MV-4-11 (cell line): ENCODE results near the gene MIAT.

Experiments used
- DNase-seq: peaks from one replicate; lab custom pipeline; 2025; lab: John Stamatoyannopoulos, UW

Gene MIAT

DNA sequence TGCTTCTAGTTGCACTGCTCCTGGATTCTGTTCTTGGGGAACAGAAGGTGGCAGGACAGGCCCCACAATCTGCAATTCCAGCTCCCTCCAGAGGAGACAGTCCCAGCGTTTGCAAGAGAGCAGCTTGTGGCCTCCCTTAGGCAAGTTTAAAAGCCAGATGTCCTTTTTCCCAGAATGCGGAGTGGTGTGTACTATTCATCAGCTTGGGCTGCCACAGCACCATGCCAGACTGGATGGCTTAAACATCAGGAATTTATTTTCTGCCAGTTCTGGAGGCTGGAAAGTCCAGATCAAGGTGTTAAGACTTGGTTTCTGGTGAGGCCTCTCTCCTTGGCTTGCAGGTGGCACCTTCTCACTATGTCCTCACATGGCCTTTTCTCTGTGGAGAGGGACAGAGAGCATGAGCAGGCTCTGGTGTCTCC is 11.7 kb downstream of the MIAT start:
- DNase-seq, result peak; percentile 35

DNA sequence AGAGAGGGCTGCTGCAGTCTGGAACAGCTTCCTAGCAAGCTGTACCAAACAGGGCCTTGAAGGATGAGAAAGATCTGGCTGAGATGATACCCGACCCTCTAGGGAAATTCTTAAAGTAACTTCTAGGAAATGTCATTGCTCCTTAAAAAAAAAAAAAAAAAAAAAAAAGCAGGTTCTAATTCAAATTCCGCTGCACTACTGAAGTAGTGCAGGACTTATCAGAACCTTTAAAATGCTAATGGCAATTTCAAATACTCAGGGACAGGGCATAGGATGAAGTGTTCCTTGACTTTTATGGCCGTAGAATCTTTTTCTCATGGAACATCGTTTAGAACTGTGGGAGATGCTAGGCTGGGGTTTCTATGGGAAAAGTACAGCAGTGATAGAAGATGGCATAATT is 13.1 kb downstream of the MIAT start:
- DNase-seq, result no peak

DNA sequence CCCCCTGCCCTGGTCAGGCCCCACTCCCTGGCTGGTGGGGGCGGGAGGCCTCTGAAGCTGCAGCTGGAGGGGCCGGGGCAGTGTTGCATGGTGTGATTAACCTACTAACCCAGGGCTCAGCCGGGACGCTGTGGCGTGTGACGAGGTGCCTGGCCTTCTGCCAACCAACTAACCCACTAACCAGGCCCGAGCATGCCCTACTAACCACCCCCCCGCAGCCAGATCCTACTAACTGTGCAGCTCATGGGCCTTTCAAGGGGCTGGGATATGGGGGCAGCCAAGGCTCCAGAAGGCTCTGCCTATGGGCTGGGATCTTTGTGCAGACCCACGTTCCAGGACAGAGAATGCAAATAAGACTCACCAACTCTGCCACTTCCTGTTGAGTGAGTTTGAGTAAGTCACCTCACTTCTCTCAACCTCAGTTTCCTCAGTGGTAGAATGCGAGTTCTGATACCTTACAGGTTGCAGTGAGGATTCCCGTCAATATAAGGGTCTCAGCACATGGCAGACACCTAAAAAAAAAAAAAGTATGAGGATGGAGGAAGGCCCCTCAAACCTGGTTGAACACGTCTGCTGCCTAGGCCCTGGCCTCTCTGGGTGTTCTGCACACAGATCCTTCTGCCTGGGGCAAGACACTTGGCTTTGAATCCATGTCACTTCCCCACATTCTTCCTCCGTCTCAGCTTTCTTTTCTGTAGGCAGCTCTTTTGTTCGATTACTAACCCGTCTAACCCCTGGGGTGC is 14.1 kb downstream of the MIAT start:
- DNase-seq, result no peak

DNA sequence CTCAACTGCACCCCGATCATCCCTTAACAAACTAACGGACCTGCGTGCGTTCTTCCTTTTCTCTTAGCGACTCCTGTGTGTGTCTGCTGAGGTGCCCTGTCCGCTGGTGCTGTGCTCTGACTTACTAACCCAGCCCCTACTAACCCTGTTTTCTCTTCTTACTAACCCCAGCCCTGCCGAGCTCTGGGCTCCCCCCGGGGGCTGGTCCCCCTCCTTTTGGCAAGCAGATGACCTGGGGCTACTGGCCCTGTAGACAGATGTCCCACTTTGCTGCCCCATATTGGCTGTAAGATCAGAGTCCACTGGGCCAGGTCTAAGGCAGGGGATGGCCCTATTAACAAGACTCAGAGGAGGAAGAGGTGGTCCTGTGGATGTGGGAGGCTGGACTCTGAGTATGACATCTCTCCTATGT is 14.7 kb downstream of the MIAT start:
- no peak for DNase-seq

DNA sequence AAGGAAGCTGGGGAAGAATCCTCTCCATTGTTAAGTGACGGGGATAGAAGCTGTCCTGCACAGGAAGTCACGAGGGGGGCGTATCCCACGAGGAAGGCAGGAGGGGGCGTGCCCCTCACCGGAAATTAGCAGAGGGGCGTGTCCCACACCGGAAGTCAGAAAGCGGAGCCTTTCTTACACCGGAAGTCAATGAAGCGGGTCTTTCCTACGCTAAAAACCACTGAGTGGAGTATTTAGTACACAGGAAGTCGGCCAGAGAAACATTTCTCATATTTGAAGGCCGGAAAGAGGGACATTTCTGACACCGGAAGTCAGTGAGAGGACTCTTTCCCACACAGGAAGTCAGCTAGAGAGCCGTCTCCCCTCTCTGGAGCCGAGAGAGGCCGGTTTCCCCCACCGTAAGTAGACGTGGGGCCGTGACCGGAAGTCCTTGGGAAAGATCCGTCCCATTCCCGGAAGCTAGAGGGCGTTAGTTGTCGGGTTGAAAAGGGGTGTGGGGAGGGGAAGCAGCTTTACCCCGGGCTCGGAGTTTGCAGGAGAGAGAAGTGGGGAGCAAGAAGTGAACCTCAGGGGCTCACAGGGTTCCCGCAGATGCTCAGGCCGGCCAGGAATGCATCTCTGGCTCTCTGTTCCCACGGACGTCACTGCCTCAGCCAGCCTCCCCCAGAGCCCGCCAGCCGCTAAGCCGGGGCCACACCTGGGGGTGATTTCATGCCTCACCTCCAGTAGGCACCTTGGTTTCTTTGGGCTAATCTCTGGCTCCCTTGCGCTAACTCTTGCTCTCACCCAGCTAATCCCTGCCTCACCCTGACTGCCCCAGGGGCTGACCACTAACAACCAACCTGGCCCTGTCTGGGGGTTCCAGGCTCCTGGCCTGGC is 15.4 kb downstream of the MIAT start:
- peak; percentile 98 for DNase-seq

DNA sequence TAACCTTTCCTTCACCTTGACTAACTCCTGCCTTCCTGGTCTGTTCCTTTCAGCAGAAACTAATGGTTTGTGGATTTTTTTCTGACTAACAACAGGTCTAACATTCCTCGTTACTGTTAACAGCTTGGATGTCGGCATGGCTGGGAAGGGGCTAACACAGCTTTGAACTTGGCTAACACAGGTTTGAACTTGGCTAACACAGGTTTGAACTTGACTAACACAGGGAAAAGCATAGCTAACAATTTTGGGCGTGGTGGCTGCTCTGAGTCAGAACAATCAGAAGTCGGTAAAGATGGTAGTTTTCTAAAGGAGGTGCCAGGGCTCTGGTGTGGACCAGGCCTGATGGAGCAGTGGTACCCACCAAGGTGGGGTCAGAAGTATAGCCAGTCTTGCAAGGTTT is 16.1 kb downstream of the MIAT start:
- DNase-seq, result no peak

DNA sequence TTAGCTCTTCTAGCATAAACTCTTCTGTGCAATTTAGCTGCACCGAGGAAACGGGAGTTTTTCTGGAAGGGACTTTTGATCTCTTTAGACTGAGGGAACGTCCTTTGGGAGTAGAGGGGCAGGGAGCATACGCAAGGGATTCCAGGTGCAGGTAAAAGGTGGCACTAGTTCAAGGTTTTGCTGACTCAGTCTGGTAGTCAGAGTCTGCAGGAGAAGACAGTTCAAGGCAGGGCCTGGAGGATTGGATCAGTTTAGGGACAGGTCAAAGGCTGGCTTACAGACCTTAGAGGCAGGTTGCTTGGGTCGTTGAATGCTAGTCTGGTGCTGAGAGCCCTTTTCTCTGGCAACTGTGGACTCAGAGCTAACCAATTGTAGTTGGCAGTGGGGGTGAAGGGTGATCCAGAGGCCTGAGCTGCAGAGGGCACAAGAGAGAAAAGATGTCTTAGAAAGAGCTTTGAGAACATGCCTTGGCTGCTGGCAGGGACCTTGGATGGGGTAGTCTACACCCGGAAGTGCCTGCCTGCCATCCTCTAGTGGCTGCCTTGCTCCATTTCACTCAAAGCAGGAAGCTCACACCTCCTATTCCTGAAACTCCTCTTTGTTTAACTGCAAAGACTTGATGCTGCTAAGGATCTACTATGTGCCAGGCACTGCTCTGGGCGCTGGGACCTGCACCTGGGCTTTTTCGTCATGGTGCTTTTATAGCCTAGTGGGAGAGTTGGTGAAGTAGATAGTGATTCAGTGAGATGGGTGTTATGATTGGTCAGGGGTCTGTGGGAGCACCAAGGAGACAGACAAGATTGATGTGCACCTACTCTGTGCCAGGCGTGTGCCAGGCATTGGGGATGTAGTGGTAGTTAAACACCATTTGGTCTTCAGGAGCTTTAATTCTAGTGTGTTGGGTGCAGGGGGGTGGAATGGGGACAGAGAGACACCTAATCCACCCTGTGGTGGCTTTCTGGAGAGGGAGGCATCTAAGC is 17.1 kb downstream of the MIAT start:
- DNase-seq, result no peak

DNA sequence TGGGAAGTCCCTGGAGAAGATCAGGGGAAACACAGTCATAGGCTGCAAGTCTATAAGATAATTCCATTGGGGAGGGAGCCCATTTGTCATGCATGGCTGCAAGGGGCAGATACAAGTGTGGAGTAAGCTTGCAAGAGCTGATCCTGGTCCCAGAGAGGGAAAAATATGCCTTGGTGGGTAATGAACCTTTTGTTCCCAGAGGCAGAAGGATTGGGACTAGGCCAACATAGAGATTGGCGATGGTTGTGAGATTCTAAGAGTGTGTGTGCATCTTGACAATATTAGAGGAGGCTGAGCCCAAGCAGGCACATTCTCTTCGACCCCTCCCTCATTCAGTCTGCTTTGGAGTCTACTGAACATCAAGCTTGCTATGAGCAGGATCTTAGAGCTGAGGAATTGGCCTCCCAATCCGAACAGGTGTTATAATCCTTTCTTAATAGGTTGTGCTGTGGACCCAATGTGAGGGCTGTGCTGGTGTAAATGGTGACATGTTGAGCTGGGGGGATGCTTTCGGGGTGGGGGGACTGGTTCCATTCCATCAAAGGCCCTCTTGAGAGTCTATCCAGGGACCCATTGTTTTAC is 18.4 kb downstream of the MIAT start:
- no peak for DNase-seq

DNA sequence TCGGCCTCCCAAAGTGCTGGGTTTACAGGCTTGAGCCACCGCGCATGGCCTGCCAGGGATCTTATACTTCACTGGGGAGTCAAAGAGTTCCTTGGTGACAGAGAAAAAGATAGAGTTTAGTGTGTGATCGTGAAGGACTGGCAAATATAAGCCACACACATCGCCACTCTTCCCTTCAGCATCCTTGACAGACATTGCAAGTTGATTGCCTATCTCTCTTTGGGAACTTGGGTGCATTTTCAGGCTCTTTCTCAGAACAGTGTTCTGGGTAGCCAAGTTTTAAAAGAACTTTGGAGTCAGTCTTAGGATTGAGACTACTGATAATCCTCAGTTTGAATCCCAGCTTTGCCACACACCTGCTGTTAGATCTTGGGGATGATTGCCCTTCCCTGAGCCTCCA is 19.8 kb downstream of the MIAT start:
- no peak for DNase-seq

DNA sequence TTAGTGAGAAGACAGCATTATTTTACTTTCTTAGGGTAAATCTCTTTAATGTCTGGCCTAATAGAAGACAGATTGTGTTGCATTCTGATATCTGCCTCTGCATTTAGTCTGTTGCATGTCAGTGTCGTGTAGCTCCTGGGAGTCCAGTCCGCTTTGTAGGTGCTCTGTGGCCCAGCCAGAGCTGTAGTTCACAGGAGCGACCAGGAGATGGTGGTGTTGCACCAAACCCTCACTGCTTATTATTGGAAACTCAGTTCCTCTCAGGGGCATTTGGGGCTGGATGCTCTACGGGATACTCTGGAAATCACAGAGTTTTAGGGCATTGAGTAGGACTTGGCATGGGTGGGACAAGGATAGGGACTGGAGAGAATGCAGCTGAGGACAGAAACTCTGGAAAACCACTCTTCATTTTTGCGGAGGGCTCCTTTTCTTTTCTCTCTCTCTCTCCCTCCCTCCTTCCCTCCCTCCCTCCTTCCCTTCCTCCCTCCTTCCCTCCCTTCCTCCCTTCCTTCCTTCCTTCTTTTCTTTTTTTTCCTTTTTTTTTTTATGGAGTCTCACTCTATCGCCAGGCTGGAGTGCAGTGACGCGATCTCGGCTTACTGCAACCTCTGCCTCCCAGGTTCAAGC is 21.7 kb downstream of the MIAT start:
- DNase-seq, result peak; percentile 61

DNA sequence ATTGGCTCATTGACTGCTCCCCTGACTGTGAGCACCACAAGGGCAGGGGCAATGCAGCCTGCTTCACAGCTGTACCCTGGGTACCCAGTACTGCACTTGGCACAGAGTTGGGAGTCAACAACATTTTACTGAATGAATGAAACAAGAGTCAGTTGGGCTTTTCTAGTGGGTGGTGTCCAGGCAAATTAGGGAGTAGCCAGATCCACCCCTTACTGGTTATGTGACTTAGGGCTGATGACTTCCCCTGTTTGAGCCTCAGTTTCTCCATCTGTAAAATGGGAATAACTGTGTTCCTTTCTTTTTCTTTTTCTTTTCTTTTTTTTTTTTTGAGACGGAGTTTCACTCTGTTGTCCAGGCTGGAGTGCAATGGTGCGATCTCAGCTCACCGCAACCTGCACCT is 23.1 kb downstream of the MIAT start:
- DNase-seq, result no peak

DNA sequence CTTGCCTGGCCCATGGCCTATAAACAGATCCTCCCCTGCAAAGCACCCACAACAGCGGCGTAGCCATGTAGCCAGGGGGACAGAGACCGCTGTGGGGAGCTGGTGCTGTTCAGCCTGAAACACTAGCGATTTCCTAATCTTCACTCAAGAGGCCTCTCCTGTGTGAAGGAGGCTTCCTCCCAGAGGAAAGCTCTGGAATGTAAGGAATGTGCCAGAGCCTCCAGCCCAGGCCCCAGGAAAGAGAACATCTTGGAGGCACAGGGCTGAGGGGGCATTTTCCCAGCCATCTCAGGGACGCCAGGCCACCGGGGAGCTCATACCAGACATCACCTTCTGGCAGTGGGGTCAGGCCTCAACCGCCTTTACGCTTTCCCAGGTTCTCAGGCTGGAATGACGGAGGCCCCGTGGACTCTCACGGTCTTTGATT is 24.0 kb downstream of the MIAT start:
- no peak for DNase-seq

DNA sequence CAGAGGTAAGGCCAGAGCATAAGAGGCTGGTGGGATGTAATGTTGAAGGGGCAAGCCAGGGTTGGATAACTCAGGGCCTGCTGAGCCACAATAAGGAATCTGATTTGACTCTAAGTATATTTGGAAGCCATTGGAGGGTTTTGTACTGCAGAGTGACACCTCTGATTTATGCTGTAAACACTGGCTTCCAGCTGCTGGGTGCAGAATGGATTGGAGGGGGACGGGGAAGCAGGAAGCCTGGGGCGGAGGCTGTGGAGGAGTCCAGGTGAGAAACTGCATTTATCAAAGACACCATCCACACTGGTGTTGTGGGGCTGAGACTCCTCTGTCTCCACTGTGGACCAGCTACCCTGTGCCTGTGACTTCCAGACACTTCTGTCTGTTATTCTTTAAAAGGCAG is 26.8 kb downstream of the MIAT start:
- no peak for DNase-seq

DNA sequence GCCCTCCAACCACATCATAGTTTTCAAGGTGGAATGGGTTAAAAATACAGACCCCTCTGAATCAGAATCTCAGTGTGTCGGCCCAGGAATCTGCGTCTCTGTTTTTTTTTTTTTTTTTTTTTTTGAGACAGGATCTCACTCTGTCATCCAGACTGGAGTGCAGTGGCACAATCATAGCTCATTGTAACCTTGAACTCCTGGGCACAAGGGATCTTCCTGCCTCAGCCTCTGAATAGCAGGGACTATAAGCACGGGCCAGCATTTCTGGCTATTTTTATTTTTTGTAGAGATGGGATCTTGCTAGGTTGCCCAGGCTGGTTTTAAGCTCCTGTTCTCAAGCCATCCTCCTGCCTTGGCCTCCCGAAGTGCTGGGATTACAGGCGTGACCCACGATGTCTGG is 28.2 kb downstream of the MIAT start:
- no peak for DNase-seq

DNA sequence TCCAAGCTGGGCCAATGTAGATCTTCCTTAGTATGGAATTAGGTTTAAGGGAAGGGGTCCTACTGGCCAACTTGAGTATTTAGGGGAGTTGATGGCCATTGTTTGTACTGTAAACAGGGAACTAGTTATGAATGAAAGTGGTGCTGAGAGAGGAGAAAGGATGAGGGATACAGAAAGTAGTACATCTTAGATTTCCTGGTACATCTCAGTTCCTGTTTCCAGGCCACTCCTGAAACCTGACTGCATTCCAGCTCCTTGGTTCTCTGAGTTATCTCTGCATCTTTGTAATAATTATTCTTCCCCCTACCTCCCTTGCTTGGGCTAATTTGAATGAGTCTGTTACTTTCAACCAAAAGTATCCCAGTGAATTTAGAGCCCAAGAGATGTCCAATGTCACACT is 30.1 kb downstream of the MIAT start:
- no peak for DNase-seq

DNA sequence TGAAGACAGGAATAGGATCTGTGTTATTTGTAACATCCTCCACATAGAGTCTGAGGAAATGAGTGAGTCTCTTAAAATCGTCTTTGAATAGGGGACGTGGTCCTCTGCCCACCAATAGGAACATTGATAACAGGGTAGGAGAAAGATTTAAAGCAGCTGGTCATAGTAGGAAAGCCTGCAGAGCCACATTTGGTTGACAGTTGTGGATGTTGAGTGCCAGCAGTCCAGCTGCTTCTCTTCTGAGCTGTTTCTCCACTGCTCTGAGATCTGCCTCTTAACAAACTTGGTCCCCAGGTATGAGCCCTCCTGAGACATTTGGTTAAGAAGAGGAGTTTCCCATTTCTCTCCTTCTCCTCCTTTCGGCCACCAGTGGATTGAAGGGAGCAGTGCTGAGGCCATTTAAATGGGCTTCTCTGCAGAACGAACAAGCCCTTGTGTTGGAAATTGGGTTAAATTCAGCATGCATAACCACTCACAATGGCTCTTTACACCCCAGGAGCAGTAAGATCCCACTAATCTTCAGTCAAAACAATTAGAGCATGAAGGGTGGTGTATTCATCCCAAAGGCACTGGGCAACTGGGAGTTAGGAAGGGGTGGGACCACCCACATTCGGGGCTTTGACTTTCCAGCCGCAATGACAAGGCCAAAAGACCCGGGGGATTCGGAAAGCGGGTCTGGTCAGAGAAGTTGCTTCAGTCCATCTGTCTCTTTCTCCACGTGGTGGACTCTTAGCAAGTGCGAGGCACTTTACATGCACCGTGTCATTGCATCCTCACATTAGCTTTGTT is 32.3 kb downstream of the MIAT start:
- no peak for DNase-seq

DNA sequence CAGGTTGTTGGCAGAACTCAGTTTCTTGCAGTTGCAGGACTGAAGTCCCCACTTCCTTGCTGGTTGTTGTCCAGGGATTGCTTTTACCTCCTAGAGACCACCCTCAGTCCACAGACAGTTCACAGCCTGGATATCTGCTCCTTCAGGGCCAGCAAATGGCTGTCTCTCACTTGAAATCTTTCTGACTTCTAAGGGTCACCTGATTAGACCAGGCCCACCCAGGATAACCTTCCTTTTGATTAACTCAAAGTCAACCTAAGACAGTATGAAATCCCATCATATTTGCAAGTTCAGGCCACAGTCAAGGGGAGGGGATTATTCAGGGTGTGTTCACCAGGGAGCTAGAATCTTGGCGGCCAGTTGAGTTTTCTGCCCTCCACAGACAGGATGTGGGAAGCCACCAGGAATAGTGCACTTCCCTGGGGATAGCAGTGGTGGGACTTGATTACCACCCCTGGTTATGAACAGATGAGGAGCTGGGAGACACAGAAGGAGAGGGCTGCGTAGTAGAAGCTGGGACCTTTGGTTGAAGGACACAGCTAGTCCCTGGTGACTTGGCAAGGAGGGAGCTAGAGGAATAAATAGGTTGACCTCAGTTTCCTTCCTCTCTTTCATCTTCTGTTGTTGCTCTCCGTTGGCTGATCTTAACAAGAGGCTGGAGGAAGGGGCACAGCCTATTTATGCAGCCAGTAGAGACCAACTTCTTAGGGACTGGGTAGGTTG is 33.4 kb downstream of the MIAT start:
- DNase-seq, result no peak

DNA sequence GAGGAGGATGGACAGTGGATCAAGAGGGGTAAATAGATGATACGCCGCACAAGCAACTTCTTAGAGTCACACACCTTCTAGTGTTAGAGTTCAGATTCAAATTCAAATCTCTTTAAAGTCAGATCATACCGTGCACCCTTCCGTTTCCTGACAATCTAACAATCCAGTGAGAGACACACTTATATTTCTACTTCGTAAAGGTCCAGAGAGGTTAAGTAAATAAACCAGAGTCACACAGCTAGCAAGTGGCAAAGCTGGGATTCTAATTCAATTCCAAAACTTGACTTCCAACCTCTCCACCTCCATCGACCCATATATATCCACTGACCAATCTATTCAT is 34.0 kb downstream of the MIAT start:
- no peak for DNase-seq

DNA sequence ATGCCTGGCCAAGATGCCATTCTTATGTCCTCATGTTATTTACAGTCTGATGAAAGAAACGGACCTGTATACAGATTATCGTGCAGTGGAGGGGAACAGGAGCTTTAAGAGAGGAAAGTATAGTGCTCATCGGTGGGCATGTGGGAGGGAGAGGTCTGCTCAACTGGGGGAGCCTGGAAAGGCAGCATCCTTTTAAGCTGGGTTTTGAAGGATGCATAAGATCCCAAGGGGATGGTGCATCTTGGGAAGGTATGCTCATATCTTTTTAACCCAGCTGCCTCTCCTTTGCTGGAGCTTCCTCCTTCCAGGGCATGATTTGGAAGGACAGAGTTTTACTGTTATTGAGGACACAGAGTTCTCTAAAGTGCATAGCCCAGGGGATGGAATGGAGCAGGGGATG is 34.8 kb downstream of the MIAT start:
- DNase-seq, result no peak

DNA sequence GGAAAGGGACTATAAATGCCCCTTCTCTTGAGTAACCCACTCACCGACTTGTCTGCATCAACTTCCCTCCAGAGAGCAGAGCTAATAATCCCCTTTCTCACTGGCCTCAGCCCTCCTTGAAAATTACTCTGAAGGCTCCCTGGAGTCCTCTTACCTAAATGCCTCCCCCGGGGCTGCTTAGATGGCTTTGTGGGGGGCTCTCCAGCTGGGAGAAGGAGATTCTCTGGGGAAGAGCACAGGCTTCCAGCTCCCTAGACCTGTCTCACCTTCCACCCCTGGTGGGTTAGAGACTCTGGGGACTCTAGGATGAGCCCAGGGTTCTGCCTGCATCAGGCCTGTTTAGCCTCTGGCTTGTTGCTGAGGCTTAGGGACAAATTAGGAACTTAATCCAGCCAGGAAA is 39.8 kb downstream of the MIAT start:
- DNase-seq, result no peak
